Measurements from ENCODE around the gene HSP90B1.
A peak's percentile ranks its signal among the peaks of the same experiment; 100 is the strongest.

Gene HSP90B1

DNA sequence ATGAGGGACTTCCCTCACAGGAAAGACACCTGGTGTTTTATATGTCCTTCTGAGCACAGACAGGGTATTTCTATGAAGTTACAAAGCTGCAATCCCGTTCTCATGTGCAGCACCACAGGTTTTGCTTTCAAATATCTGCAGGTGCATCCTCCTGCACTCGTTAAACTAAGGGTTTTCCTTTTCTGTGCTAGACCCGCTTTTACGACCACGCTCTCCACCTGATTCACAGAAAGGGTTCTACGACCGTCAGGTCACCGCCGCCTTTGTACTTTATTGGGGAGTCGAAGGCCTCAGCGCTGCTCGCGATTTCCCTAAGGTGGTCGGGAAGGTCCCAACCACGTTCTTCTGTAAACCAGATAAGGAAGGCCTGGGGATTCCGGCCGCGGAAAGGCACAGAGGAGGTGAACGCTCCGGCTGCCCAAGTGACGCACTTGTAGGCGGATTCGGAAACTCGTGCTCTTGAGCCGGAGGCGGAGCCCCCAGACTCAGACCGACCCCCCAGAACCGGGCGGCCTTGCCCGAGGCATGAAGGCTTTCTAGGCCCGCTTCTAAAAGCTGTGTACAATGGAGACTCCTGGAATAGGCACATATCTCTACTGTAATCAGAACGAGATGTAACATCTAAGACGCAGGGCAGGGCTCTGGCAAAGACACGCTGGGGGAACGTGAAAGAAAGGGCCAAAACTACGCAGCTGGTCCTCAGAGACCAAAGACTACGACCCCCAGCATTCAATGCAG lies 995 bp upstream of the HSP90B1 start:
- DNase-seq = peak in 49 of 56 donors; percentile 50 to 97 (median 87)

DNA sequence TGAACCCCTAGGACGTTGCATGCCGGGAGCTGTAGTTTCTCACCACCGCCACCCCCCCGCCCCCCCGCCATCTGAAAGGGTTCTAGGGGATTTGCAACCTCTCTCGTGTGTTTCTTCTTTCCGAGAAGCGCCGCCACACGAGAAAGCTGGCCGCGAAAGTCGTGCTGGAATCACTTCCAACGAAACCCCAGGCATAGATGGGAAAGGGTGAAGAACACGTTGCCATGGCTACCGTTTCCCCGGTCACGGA lies 501 bp upstream of the HSP90B1 start:
- DNase-seq = peak in 31 of 56 donors; percentile 82 to 98 (median 94)

DNA sequence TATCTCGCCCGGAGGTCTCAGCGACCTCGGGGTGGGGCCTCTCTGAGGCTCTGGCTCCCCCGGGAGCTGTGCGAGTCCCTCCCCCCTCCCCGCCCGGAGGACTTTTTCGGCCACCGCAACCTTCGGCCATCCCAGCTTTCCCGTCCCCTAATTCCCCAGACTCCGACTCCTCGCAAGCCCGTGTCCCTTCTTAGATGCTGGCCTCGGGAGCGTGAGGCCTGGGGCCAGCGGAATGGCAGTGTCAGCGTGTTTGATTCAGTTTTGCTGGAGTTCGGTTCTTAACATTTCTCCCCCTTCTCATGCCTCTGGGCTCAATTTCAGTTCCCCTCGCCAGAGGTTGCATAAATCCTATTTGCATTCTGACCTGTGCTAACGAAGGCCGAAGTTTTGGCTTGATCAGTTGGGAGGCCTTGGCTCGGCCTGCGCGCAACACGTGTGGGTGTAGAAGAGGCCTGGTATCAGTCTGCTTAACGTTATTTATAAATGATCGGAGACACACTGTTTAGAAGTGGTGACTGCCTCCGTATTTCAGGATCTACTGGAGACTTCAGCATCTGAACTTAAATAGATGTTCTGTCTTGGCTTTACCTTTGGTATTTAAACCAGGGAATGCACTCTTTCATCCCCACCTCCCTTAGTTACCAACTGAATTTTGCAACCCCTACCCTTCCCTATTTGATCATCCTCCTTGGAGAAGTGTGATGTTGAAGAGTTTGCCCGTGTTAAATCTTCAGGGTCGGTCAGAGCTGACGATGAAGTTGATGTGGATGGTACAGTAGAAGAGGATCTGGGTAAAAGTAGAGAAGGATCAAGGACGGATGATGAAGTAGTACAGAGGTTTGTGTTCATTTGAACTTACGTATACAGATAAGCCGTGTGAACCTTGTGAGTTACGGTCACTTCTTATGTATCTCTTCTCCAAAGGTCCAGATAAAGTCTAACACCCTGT lies 851 bp downstream of the HSP90B1 start:
- peak in 20 of 56 donors; percentile 5 to 46 (median 20) for DNase-seq

DNA sequence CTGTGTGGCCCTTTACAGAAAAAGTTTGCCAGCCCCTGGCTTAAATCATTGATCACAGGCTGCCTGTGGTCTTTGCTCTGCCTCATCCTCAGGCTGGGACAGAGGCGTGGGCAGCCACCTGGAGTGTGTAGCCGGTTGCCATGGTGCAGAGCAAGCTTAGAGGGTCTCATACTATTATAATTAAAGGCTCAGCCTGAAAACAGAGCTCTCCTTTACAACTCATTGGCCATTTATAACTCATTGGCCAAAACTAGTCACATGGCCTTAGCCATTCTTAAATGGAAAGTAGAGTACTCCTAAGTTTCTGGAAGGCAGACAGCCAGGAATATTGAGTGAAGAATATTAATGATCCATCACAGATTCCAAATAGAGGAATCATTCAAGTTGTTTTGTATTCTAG lies 3.0 kb downstream of the HSP90B1 start:
- DNase-seq = no peak

DNA sequence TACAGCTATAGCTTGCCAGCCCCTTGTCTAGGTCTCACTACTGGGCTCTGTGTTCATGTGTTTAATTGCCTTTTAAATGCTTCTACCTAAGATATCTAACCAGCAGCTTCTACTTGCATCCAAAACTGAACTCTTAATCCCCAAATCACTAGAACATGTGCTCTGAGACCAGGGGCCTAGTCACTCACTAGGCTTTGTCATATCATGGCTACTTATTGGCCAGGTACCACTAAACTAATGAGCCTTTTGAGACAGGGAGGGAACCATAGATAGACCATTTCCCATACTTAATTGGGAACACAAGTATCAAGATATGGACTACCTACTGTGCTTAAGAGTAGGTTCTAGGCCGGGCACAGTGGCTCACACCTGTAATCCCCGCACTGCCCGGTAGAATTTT lies 6.5 kb downstream of the HSP90B1 start:
- no peak for DNase-seq

DNA sequence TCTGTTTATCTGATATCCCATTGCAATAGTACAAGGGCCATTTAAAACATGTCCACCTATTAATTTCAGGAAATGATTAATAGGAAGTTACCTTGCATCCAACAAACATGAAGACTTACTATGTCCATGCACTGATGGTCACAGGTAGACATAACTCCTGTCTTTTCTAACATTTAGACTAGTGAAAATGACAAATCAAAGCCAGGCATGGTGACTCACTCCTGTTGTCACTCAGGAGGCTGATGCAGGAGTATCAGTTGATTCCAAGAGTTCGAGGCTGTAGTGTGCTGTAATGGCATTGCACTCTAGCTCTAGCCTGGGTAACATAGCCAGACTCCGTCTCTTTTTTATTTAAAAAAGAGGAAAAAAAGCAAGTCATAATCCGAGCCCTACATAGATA lies 14.8 kb downstream of the HSP90B1 start:
- DNase-seq = no peak

DNA sequence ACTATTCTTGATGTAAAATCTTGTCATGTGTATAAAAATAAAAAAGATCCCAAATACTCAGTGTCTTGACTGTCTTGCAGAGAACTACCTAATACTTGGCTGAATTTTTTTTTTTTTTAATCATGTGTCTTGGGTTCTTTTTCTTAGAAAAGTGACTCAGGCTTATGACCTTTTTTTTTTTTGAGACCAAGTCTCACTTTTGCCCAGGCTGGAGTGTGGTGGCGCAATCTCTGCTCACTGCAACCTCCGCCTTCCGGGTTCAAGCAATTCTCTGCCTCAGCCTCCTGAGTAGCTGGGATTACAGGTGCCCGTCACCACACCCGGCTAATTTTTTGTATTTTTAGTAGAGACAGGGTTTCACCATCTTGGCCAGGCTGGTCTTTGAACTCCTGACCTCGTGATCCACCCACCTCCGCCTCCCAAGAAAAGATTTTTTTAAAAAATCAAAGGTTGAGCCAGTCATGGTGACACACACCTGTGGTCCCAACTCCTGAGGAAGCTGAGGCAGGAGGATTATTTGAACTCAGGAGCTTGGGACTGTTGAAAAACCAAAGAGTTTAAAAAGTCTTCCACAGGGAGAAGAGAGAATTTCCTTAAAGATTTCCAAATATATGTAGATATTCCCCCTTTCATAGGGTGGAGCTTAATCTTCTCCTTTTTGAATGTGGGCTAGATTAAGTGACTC lies 17.8 kb downstream of the HSP90B1 start:
- no peak for DNase-seq

DNA sequence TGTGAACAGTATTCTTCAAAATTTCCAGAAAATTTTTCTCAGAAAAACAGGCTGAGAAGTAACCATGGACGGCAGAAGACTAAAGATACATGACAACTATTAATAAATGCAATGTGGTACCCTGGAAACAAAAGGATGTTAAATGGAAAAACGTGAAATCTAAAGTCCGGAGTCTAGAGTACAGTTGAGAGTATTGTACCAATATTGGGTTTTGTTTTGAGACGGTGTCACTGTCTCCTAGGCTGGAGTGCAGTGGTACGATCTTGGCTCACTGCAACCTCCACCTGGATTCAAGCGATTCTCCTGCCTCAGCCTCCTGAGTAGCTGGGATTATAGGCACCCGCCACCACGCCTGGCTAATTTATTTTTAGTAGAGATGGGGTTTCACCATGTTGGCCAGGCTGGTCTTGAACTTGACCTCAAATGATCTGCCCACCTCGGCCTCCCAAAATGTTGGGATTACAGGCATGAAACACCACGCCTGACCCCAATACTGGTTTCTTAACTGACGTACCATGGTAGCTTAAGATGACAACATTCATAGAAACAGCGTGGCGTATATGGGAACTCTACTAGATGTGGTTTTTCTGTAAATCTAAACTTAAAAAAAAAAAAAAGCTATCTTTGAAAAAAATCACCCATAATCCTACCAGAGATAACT lies 18.7 kb downstream of the HSP90B1 start:
- no peak for DNase-seq

DNA sequence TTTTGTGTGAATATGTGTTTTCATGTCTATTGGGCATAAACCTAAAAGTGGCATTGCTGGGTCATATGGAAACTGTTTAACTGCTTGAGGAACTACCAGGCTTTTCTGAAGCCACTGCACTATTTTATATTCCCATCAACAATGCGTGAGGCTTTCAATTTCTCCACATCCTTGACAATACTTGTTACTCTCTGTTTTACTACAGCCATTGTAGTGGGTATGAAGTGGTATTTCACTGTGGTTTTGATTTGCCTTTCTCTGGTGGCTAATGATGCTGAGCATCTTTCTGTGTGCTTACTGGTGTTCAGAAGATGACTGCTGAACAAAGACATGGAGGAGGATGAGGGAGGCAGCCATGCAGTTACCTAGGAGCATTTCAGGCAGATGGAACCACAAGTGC lies 22.3 kb downstream of the HSP90B1 start:
- DNase-seq = no peak

DNA sequence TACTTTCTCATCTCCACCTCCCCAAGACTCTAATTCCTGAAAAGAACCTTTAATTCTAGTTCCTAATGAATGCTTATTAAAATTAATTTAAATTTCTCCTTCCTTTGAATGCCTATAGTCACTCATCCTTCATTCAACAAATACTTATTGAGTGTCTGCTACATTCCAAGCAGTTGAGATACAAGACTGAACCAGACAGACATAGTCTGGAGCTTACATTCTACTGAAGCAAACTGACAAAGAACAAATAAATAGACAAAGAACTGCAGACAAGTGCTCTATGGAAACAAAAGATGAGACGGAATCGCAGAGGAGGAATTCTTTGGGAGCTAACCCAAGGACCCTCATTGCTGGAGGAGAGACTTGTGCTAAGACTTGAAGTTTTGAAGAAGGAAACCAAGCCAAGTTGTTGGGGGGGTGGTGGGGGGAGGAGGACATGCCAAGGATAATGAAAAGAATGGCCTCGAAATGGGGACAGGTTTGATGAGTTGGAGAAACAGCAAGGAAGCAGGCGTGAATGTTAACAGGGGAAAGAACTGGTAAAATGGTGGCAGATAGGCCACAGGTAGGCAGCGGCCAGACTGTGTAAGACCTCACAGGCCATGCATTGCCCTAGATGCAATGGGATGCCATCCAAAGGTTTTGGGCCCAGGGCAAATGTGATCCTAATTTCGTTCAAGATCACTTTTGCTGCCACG lies 25.8 kb downstream of the HSP90B1 start:
- no peak for DNase-seq

DNA sequence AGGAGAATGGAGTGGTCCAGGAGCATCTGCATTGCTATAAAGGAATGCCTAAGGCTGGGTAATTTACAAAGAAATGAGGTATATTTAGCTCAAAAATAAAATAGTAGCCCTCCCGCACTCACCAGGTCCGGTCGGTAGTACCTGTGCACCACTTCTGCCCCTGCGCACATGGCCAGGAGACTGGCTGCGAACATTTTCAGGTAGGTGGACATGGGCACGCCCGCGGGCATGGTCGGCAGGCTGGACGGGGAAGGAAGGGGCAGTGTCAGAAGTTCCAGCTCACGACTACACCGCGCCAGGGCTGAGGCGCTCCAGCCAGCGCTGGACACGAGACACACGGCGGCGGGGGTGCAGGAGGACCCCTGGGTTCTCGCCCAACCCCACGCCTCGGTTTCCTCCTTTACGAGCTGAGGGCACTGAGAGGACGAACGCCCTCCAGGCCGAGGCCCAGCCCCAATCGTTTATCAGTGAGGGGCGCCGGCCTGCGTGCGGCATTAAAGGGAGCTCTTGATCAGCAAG lies 26.4 kb downstream of the HSP90B1 start:
- peak in 13 of 56 donors; percentile 25 to 72 (median 46) for DNase-seq

DNA sequence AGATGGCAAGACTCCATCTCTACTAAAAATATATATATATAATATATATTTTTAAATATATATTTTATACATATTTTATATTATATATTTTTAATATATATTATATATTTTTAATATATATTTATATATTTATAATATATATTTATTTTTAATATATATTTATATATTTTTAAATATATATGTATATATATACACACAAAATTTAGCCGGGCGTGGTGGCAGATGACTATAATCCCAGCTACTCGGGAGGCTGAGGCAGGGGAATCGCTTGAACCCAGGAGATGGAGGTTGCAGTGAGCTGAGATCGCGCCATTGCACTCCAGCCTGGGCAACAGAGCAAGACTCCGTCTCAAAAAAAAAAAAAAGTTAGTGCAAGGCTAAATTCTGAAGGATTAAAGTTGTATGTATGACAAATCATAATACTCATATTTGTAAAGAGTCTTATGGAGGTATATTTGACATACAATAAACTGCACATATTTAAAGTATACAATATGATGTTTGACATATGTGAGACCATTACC lies 27.7 kb downstream of the HSP90B1 start:
- no peak for DNase-seq

DNA sequence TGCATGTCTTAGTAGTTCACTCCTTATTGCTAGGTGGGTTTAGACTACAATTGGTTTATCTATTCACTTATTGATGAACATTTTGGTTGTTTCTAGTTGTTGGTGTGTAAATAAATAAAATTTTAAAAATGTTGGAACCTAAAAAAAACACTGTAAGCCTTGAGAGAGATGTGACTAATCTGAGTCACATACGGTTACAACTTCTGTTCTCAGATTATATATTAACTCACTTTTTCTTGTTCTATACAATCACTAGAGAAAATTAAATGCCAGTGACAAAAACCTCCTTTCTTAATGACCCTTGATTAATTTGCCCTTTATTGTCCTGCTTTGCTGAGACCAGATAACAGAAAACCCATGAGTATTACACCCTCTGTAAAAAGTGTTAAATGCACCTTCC lies 28.4 kb downstream of the HSP90B1 start:
- no peak for DNase-seq

DNA sequence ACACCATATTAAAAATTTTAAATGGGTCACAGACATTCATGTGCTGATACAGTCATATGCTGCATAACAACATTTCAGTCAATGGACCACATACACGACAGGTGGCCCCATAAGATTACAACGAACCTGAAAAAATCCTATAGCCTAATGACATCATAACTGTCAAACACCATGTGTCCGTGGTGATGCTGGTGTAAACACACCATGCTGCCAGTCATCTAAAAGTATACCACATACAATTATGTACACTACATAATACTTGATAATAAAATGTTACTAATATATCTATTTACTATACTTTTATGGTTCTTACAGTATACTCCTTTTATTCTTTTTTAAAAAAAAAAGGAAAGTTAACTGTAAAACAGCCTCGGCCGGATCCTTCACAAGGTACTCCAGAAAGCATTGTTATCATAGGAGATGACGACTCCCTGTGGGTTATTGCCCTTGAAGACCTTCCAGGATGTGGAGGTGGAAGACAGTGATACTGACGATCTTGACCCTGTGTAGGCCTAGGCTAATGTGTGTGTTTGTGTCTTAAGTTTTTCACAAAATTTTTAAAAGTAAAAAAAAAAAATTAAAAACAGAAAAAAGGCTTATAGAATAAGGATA lies 30.5 kb downstream of the HSP90B1 start:
- DNase-seq = no peak

DNA sequence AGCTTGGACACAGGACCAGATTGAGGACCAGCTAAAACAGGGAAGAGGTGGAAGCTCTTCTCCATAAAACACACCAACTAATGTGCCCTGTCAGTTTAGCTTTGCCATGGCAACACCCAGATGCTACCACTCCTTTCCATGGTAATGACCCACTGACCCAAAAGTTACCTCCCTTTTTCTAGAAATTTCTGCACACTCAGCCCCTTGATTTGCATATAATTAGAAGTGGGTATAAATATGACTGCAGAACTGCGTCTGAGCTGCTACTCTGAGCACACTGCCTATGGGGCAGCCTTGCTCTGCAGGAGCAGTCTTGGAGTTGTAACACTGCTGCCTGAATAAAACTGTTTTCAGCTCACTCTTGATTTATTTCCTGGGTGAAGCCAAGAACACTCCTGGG lies 32.3 kb downstream of the HSP90B1 start:
- DNase-seq = no peak

DNA sequence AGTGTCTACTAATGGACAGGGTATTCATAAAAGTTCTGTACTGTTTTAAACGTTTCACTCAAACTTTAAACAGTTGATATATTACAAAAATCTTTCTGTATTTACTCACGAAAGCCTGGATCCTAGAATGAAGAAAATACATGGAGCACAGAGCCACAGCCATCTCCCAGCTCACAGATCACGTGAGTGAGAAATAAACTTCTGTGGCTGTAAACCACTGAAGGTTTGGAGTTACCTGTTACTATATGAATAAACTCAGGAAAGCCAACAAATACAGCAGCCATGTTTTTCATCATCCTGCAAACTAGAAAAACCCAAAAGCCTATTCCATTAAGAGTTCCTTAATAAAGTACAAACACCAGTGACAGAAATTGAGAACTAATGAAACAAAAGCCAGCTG lies 34.6 kb downstream of the HSP90B1 start:
- DNase-seq = no peak

DNA sequence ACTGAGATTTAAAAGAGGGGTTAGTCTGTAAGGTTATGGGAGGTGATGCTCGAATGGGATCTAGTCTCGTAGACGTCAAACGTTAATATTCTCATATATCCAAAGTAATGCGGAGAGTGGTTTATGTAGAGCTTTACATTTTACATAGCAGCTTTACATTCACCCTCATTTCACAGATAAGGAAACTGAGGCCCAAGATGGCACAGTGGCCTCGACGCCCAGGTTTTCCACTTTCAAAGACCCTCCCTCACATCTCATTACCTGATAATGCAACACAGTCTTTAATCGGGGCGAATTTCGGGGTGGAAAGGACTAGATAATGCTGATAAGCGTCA lies 35.0 kb downstream of the HSP90B1 start:
- DNase-seq = no peak

DNA sequence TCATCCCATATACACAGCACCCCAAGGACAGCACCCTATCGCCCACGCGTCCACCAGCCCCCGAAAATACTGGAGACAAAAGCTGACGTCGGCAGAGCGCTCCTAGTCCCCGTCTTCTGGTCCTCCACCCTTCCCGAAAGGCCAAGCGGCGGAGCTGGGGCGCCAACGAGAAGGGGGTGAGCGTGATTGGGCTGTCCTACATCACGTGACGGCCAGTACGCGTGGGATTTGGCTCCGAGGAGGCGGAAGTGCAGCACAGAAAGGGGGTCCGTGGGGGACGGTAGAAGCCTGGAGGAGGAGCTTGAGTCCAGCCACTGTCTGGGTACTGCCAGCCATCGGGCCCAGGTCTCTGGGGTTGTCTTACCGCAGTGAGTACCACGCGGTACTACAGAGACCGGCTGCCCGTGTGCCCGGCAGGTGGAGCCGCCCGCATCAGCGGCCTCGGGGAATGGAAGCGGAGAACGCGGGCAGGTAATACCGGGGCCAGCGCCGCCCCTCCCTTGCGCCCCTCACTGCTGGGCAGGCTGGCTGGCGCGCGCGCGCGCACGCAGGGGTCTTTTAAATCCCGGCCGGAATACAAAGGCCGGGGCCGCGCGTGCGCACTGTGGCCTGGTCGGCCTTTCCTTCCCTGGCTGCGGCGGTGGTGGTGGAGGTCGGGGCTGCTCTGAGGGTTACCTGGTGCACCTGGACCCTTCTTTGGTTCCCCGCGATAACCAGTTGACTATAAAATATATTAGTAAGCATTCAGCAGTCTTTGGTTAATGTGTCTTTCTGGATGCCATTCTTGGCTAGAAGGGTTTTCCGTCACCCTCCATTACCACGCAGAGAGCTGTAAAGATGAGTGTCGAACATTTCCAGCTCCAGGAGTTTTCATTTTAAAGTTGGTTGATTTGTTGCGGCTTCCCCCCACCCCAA lies 35.6 kb downstream of the HSP90B1 start, which contains the start of gene TDG:
TDG (plus strand) TSS at position 283 of the 915 bp plus-strand sequence; CDS start at position 449, 166 bp downstream.
- peak; percentile 83 to 99 (median 97) for DNase-seq

DNA sequence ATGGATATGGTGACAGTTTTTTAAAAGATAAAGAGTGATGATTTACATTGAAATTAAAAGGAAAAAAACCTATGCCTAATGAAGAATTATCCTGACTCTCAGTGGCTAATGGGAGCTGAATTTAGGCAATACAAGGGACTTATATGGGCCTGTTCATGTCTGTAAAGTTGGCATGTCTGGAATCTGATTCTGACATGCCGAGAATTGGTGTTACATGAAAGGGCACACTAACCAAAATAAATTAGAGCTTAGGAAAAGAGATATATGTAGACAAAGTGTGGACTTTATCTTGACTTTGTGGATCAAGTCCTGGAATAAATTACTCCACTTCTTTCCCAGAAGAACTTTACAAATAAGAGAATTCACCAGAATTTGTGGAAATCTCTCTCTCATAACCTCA lies 36.5 kb downstream of the HSP90B1 start:
- no peak for DNase-seq
